Right ventricle myocardium inferior (tissue), 1 donor: ENCODE measurements around the gene OBSL1. TPM values are rescaled to one million over a fixed set of nuclear protein-coding genes. Genes with fewer than 3 reads are reported as not detected.

Experiments used
- ATAC-seq: fragments of 200-7000 bp; cut with Tn5 transposase; one replicate; pipeline ENCODE4 v1.9.1; 2020; ENCODE audit warnings: mild to moderate bottlenecking, moderate library complexity
- DNase-seq: peaks from one replicate; pipeline ENCODE4 v3.0.0; 2021; ENCODE audit errors: missing footprints
- intact Hi-C: fragments of 100-400 bp; cut with DNase I; formaldehyde crosslinking; loops from one replicate; pipeline ENCODE4 v1.11.0; 2022
- long read RNA-seq: library from polyadenylated mRNA; unstranded; transcript quantifications from one replicate; pipeline ENCODE4 v2.0.0, GENCODE V29; 2021
- total RNA-seq: library from RNA; stranded (reverse); fragmentation: NEBNext Ultra II Directional; extraction: Animal tissue kit (Norgen Biotek cat#: 25700); gene quantifications from one replicate; pipeline ENCODE4 v1.2.1, GENCODE V29; 2021
- donor health status: DM: no; HTN: yes; CAD: no; lungs with severe emphysema.

The OBSL1 gene
- total RNA-seq, result 158 TPM
- long read RNA-seq, full-length matches to known transcripts, result 71 of 212 reads
- long read RNA-seq, partial matches to known transcripts, result 80 of 212 reads
- long read RNA-seq, other reads (novel, unspliced or antisense), result 61 of 212 reads

- peak; percentile 85 for DNase-seq
- peak; percentile 88 for ATAC-seq
- intact Hi-C loops, result loop anchor here (2.0 to 5.0 kb wide), 4 partner anchors 25 to 73 kb away; partner anchors contain the start of genes SLC4A3 and STK11IP
These were observed at the start of gene OBSL1 for GRCh38 chr2:219571311-219572236. OBSL1 (minus strand) TSS chr2:219571539; CDS start chr2:219571232, 307 bp downstream.

GRCh38 chr2:219620546-219620945 lies 49.2 kb upstream of the OBSL1 start:
- DNase-seq (no peak), ATAC-seq (no peak)
- intact Hi-C loops, result no loop called here

- intact Hi-C loops, result no loop called here
- DNase-seq (peak; percentile 6), ATAC-seq (no peak)
These were observed 47.9 kb upstream of the OBSL1 start for GRCh38 chr2:219619235-219619634.

- intact Hi-C loops, result no loop called here
These were observed 47.4 kb upstream of the OBSL1 start for GRCh38 chr2:219618733-219619122.

GRCh38 chr2:219616550-219616949 lies 45.2 kb upstream of the OBSL1 start:
- intact Hi-C loops, result no loop called here
- peak; percentile 69 for ATAC-seq

More at GRCh38 chr2:219618733-219619122, 47.4 kb upstream of the OBSL1 start:
- ATAC-seq (no peak), DNase-seq (peak; percentile 42)

GRCh38 chr2:219615894-219616293 lies 44.6 kb upstream of the OBSL1 start:
- peak; percentile 66 for DNase-seq
- intact Hi-C loops, result no loop called here
- peak; percentile 27 for ATAC-seq

More at GRCh38 chr2:219616550-219616949, 45.2 kb upstream of the OBSL1 start:
- peak; percentile 62 for DNase-seq

GRCh38 chr2:219615036-219615435 lies 43.7 kb upstream of the OBSL1 start:
- no peak for DNase-seq

GRCh38 chr2:219614076-219614860 lies 42.9 kb upstream of the OBSL1 start:
- intact Hi-C loops, result loop anchor here (5.0 kb wide), 1 partner anchor 42 kb away; the partner anchor contains the start of genes INHA and OBSL1
- ATAC-seq (no peak), DNase-seq (peak; percentile 41)

More at GRCh38 chr2:219615036-219615435, 43.7 kb upstream of the OBSL1 start:
- intact Hi-C loops, result no loop called here
- no peak for ATAC-seq

- DNase-seq (peak; percentile 55), ATAC-seq (no peak)
- intact Hi-C loops, result loop anchor here (5.0 kb wide), 1 partner anchor 41 kb away; the partner anchor contains the start of genes INHA and OBSL1
These were observed 42.2 kb upstream of the OBSL1 start for GRCh38 chr2:219613461-219614070.

- DNase-seq (peak; percentile 56), ATAC-seq (no peak)
- intact Hi-C loops, result loop anchor here (5.0 kb wide), 1 partner anchor 40 kb away; the partner anchor contains the start of genes INHA and OBSL1
These were observed 41.4 kb upstream of the OBSL1 start for GRCh38 chr2:219612577-219613286.

GRCh38 chr2:219611866-219612576 lies 40.7 kb upstream of the OBSL1 start:
- ATAC-seq (no peak), DNase-seq (peak; percentile 23)
- intact Hi-C loops, result loop anchor here (5.0 kb wide), 1 partner anchor 40 kb away; the partner anchor contains the start of genes INHA and OBSL1

- DNase-seq, result peak; percentile 56
- no peak for ATAC-seq
- intact Hi-C loops, result loop anchor here (5.0 kb wide), 1 partner anchor 39 kb away; the partner anchor contains the start of genes INHA and OBSL1
These were observed 40.0 kb upstream of the OBSL1 start for GRCh38 chr2:219611306-219611705.

- intact Hi-C loops, result no loop called here
- no peak for DNase-seq
- peak; percentile 40 for ATAC-seq
These were observed 37.9 kb upstream of the OBSL1 start for GRCh38 chr2:219609149-219609750.

GRCh38 chr2:219608399-219608964 lies 37.1 kb upstream of the OBSL1 start:
- intact Hi-C loops, result no loop called here
- DNase-seq, result no peak
- no peak for ATAC-seq

- DNase-seq (no peak), ATAC-seq (no peak)
- intact Hi-C loops, result no loop called here
These were observed 36.6 kb upstream of the OBSL1 start for GRCh38 chr2:219607931-219608330.

GRCh38 chr2:219605607-219605954 lies 34.2 kb upstream of the OBSL1 start:
- ATAC-seq (no peak), DNase-seq (no peak)
- intact Hi-C loops, result no loop called here

GRCh38 chr2:219603771-219604170 lies 32.4 kb upstream of the OBSL1 start:
- intact Hi-C loops, result no loop called here
- DNase-seq, result no peak
- no peak for ATAC-seq
